H4 (cell line): Measurements from ENCODE around the gene NUP85. TPM values are rescaled to one million over a fixed set of nuclear protein-coding genes. Genes with fewer than 3 reads are reported as not detected.
"Not testable (repeated sequence)": the region's sequence is repeated elsewhere in the genome, so short reads cannot be mapped to it uniquely, and the experiment has no call there.

Source experiments
- DNase-seq: peaks from one replicate; pipeline ENCODE4 v3.0.0-alpha.2; 2015; ENCODE audit warnings: low spot score
- total RNA-seq: library from RNA; depleted of rRNA; stranded (reverse); fragments of >200 nt; shearing (Covaris generic); gene quantifications from 2 replicates; pipeline ENCODE4 v1.2.3, GENCODE V29; 2014; rRNA removed

Gene NUP85
- total RNA-seq, 1 experiment from 2014 or later, result 71.5 TPM

DNA sequence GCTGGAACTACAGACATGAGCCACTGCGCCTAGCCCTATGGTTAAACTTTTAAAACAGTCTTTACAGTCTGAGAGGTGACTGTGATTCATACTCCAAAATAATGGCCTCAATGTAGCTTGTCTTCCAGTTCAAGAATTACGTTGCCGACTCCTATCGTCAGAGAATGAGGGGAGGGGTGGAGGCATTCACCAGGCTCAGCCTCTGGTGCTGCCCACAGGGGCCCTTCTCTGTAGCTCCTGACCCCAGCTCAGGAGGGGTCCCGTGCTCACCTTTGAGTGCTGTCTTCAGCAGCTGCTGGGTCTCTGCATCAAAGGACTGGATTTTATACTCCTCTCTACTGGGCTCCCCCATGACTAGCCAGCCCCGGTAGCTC is 64.4 kb downstream of the NUP85 start:
- no peak for DNase-seq

GRCh38 chr17:75270218-75270965 is 64.9 kb downstream of the NUP85 start:
- peak; percentile 64 for DNase-seq

DNA sequence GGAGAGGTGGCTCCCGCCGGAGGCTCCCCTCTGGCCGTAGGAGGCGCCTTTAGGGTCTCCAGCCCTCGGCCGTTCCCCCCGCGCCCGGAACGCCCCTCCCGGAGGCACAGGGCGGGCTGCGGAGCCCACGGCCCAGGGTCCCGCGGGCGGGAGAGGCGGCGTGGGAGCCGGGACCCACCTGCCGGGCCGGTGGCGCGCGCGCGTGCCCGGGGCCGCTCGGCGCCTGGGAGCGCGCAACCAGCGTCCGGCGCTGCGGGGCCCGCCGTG is 65.4 kb downstream of the NUP85 start, which contains the start of gene MIF4GD:
MIF4GD (minus strand) TSS at position 266 of the 267 bp plus-strand sequence. CDS start 1,036 bp downstream, outside the sequence.
- no peak for DNase-seq

DNA sequence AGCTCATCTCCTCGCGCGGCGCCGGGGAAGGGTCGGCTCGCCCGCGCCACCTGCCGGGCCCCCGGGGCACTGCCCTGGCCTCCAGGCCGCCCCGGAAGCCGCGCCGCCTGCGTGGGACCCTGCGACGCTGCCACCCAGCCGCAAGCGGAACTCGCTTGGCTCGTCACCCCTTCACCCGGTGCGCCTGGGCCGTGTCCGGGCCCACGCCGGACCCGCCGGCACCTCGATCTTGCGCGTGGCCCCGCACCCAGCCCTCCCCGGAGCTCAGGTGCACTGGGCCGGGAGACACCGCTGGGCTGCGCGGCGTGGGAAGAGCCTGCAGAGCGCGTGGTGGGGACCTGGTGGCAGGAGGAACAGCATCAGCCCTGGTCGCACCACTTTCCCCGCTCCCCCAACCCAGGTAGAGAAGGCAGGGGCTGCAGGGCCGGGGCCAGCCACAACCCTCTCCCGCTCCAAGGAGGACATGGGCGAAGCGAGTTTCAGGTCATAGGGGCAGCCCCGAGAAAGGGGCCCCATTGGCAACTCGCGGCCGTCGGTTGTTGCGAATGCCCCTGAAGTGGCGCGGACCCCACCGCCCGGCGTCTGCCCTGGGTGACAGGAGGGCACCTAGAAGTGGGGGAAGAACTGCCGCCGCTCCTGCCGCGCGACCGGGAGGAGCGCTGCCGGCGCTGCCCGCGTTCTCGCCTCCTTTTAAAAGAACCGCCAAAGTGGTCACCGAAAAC is 65.9 kb downstream of the NUP85 start:
- DNase-seq, result peak; percentile 53

GRCh38 chr17:75271955-75272847 is 66.7 kb downstream of the NUP85 start:
- no peak for DNase-seq

- DNase-seq, result no peak
Measured at GRCh38 chr17:75272848-75273184, 67.3 kb downstream of the NUP85 start.

DNA sequence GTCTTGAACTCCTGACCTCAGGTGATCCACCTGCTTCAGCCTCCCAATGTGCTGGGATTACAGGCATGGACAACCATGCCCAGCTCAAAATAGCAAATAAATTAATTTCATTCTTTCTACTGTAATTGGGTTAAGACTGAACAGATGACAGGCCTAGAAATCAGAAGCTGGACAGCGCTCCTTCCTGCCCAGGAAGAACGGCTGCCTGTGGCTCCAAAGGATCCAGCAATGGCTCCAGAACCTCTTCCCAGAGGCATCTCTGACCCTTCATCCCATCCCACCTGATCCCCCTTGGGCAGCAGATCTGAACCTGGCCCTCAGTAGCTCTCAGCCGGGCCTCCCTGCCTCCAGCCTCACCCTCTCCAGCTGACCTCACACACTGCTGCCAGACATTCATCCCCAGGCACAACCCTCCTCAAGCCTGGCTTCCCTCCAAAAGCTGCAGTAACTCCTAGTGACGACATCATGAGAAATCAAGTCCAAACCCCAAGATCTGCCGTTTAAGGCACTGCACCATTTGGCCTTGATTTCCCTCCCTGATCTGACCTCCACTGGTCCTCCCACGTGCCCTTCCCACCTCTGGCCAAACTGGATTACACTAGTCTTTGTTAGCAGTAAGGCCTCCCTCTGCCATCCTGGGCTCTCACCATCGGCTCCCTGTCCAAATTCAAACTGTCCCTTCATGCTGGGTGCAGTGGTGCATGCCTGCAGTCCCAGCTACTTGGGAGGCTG is 68.7 kb downstream of the NUP85 start:
- no peak for DNase-seq

GRCh38 chr17:75277664-75278071 is 72.2 kb downstream of the NUP85 start:
- DNase-seq, result no peak

- not testable (repeated sequence) for DNase-seq
Measured at GRCh38 chr17:75280189-75280588, 74.7 kb downstream of the NUP85 start.

GRCh38 chr17:75285123-75285522 is 79.6 kb downstream of the NUP85 start:
- no peak for DNase-seq

Other genes with a start within 250 kb of the NUP85 start
- 0.15 TPM in 1 of 2 replicates, not detected in the other for gene HID1, start 232.9 kb upstream of the NUP85 start, total RNA-seq
- gene CDR2L, start 218.0 kb upstream of the NUP85 start, total RNA-seq, result 3.3 and 5.8 TPM in 2 replicates
- 89.4 and 107 TPM in 2 replicates for gene MRPL58, start 193.0 kb upstream of the NUP85 start, total RNA-seq
- 595 and 655 TPM in 2 replicates for gene ATP5PD, start 158.7 kb upstream of the NUP85 start, total RNA-seq
- 14.3 and 16.5 TPM in 2 replicates for gene KCTD2, start 158.5 kb upstream of the NUP85 start, total RNA-seq
- gene SLC16A5, start 117.7 kb upstream of the NUP85 start, total RNA-seq, result not detected in 2 replicates
- 4.0 and 5.2 TPM in 2 replicates for gene ARMC7, start 95.7 kb upstream of the NUP85 start, total RNA-seq
- gene NT5C, start 73.9 kb upstream of the NUP85 start, total RNA-seq, result 122 and 134 TPM in 2 replicates
- gene JPT1, start 51.2 kb upstream of the NUP85 start, total RNA-seq, result 324 and 466 TPM in 2 replicates
- 160 and 193 TPM in 2 replicates for gene SUMO2, start 22.7 kb upstream of the NUP85 start, total RNA-seq
- 12.7 and 22.2 TPM in 2 replicates for gene GGA3, start 55.9 kb downstream of the NUP85 start, total RNA-seq
- 112 and 116 TPM in 2 replicates for gene MRPS7, start 56.2 kb downstream of the NUP85 start, total RNA-seq
- gene MIF4GD, start 65.6 kb downstream of the NUP85 start, total RNA-seq, result 36.0 and 41.6 TPM in 2 replicates
- gene SLC25A19, start 83.8 kb downstream of the NUP85 start, total RNA-seq, result 6.8 and 13.1 TPM in 2 replicates
- 83.8 and 107 TPM in 2 replicates for gene GRB2, start 200.0 kb downstream of the NUP85 start, total RNA-seq